Measurements from ENCODE around the gene SNAP91. TPM values are rescaled to one million over a fixed set of nuclear protein-coding genes. Genes with fewer than 3 reads are reported as not detected.
"Not testable (repeated sequence)": the region's sequence is repeated elsewhere in the genome, so short reads cannot be mapped to it uniquely, and the experiment has no call there.

Gene SNAP91
- total RNA-seq, 1 donor from 2014 or later, result 0.83 TPM

DNA sequence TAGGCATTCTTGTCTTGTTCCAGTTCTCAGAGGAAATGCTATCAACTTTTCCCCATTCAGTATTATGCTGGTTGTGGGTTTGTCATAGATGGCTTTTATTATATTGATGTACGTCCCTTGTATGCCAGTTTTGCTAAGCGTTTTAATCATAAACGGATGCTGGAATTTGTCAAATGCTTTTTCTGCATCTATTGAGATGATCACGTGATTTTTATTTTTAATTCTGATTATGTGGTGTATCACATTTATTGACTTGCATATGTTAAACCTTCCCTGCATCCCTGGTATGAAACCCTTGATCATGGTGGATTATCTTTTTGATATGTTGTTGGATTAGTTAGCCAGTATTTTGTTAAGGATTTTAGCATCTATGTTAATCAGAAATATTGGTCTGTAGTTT, 79.0 kb downstream of the SNAP91 start:
- DNase-seq (ENCODE audit: low spot score), result not testable (repeated sequence)

DNA sequence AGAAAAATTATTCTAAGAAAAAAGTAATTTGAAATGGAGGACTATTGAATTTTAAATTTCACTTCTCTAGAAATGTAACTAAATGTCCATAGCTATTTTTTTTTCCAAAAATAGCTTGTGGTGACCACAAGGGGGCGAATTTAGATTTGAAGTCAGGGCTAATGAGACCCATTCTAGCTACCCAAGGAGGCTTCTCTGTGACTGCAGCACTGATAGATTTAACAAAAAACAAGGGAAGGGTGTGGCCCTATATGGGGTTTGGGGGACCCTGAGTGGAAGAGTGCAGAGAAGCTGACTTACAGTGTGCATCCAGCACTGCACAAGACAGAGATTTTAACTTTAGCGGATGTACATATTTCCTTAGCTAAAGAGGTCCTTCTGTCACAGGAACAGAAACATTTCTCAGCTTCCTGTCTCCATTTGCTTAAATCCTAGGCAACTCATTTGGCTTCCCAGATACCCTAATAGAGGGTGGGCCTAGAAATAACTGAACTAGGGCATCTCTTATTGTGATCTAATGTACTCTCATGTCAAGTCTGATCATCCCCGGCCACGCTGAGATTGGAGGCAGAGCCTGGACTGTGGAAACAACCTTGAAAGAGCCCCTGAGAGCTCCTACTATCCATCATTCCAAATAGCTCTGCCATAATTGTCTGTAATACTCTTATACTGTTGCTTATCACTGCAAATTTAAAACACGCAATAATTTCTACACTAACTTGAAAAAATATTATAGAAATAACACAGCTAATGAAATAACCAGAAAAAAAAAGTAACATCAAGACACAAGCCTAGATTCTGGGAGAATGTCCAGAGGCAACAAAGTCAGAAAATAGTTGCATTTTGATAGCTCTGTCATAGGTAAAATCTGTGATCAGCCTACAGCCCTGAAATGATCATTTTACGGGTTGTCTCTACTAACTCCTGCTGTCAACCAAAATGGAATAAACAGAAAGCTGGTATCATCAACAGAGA, 93.6 kb downstream of the SNAP91 start:
- no peak for DNase-seq (ENCODE audit: low spot score)

DNA sequence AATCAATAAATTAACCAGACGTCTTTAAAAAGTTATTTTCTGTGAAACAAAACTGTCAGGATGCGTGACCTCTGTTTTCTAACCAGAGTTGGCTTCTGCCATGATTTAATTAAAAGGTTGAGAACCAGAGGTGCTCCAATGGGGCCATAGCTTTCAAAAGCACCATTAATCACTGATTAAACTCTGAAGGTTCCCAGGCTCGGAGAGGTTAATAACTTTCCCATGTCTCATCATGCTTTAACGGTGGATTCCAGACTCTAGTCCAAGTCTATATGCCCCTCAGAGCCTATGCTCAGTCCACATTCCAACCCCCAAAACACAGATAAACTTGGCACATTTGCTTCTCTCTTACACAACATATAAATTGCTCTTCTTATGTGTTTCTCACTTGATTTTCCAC, 95.5 kb downstream of the SNAP91 start:
- no peak for DNase-seq (ENCODE audit: low spot score)

DNA sequence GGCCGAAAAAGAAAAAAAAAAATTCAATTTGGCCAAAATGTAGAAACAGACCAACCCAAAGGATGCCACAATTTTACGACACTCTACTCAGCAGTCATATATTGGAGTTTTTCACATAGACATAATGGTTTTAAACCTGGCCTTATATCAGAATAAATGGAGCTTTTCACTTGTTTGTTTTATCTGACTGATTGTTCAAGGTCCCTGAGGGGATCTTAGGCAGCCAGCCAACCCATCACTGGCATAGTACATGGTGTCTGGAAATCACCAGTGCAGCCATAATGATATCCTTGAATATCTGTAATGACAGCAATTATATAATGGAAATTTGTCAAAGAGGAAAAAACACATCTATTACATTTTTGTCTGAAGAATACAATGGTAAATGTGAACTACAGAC, 99.7 kb downstream of the SNAP91 start:
- DNase-seq (ENCODE audit: low spot score), result no peak

DNA sequence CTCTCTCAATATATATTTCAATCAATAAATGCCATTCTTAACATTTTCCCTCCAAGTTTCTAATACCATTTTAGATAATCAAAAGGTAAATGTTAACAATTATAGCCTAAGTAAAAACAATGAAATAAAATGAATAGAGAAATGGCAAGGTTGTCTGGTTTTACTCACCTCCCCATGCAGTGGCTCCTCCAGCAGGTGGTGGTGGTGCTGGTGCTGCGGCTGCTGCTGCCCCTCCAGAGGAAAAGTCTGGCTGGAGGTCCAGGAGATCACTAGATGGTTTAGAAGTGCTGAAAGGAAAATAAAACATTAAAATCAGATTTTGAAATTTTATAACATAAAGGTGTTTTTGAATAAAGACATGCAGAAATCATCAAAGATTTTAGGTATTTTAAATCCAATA, 103.4 kb downstream of the SNAP91 start:
- no peak for DNase-seq (ENCODE audit: low spot score)

DNA sequence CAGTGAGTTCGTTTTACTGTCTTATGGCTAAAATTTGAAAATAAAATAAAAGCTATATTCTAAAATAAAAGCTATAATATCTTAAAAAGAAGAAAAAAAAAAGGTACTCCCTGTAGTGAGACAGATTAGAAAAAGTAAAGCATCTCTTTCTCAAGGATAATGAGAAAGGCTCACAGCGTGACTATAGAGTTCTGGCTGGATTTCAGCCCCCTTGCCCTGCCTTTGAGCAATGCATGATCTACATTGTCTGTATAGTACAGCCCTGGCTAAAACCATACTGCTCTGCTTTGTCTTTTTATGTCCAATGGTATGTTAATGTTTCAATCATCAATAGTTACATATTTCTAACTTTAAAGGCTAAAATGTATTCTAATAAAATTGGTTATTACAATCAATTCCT, 105.3 kb downstream of the SNAP91 start:
- DNase-seq (ENCODE audit: low spot score), result no peak

DNA sequence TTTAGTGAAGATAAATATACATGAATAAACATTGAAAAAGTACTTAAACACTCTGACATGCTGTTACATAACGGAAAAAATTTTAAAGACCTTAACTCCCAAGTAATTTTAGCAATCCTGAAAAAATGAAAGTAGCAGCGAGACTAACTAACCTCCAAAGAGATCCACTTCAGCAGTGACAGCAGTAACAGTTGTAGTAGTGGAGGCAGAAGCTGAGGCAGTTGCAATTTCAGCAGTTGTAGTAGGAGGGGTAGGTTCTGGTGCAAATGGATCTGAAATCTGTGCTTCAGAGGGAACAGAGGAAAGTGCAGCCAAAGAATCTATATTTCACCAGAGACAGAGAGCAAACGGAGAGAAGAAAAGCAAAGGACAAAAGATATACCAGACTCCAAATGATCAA, 107.8 kb downstream of the SNAP91 start:
- DNase-seq (ENCODE audit: low spot score), result no peak

DNA sequence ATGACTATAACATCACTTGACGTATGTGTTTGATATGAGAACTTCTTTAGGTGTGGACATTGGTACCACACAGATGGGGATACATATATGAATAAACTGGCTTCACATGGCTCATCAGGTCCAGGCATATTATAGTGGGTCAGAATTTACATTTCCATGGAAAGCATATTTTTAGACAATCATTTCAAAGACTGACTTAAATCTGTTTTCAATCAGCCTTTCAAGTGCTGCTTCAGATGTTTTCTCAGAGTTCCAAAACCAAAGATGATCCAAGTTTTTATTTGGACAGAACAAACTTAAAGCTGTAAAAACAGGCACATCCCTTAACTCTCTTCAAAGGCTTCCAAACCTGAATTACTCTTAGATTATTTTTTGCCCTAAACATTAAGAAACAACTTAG, 108.4 kb downstream of the SNAP91 start:
- DNase-seq (ENCODE audit: low spot score), result no peak

DNA sequence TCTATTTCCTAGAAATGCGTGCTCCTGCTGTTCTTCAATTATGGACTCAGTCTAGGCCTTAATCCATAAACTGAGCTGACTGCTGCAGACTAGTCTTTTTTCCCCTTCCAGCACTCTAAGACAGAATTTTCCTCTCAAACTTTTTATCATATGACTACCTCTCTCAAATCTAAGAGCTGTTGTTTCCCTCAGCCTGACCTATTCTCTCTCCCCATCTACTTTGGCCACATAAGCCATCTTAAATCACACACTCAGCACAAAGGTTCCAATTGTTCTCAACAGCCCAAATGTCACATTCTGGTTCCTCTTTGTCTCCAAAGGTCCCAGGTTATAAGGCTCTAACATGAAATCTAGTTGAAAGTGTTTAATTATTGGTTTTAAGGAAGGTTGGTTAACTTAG, 111.4 kb downstream of the SNAP91 start:
- DNase-seq (ENCODE audit: low spot score), result no peak

DNA sequence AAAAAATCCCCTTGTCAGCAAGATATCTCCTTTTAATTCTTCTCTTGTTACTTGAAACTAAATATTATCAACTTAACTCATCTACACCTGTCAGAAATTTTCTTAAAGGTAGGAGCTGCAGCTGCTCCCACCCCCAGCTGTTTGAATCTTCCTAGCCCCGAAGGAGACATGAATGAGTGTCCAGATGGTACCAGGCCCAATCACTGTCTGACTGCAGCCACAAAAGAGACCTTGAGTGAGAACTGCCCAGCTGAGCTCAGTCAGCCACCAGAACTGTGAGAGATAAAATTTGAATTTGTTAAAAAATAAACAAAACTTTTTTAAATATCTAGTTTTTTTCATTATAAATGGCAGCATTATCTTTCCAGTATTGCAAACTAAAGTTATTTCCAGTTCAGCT, 111.8 kb downstream of the SNAP91 start:
- DNase-seq (ENCODE audit: low spot score), result no peak

DNA sequence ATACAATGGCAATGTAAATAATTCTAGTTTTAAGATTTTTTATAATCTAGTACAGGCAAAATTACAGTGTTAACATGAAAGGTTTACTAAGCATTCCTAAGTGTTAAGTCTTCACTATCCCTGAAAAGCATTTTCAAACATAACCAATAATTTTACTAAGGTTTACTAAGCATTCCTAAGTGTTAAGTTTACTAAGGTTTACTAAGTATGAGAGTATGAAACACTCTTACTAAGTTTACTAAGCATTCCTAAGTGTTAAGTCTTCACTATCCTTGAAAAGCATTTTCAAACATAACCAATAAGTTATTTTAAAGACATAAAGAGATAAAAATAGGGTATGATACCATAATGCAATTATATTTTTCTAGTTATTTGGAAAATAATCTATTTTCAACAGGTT, 114.0 kb downstream of the SNAP91 start:
- no peak for DNase-seq (ENCODE audit: low spot score)

DNA sequence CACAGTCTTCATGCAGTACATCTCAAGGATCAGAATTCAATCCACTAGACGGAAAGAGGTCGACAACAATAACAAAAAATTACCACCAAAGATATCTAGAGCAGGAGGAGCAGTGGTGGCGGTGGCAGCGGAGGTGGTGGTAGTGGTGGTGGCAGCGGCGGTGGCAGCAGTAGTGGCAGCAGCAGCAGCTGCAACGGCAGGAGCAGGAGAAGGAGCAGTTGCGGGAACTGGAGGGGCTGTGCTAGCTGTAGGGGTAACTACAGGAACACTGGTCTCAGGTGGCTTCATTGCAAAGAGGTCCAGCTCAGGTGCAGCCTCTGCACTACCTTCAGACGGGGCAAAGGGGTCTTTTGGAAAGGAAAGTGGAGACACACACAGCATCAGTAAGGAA, 115.5 kb downstream of the SNAP91 start:
- DNase-seq (ENCODE audit: low spot score), result no peak

DNA sequence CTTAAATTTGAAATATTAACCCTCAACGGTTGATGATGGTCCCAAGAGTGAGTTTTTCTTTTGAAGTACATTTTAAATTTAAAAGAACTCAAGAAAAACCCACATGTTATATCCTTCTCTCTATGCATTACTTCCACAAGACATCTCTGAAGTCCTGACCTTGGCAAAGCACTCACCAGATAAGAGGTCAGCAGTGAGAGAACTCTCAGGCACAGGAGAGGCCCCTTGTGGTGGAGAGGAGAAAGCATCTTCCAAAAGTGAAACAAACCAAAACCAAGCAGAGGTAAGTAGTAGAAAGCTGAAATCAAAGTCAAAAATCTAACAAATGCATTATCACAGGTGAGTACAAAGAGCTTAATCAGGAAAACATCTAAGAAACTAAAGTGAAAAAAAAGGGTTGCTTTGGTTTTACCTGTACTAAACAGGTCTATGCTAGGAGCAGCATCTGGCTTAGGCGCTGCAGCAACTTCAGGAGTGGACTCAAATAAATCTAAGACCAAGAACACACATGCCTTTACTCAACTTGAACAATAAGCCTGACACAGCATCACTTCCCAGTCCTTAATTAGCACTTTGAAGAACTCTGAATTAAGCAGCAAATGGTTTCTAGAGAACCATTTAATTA, 116.0 kb downstream of the SNAP91 start:
- no peak for DNase-seq (ENCODE audit: low spot score)

DNA sequence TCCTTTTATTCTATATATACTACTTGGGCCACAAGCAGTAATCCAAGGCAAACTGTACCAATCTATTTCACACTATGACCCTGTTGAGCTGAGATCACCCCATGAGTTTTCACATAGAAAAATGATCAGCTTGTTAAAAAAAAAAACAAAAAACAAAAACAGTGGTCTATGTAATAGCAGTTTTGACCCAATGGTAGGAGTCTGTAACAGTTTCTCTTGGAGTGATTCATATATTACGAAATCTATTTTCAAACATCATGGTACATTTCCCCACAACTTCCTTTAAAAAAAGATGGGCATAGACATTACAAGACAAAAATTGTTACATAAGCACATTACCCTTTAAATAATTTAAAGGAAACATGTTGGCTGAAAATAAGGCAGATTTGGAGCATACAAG, 118.5 kb downstream of the SNAP91 start:
- no peak for DNase-seq (ENCODE audit: low spot score)

DNA sequence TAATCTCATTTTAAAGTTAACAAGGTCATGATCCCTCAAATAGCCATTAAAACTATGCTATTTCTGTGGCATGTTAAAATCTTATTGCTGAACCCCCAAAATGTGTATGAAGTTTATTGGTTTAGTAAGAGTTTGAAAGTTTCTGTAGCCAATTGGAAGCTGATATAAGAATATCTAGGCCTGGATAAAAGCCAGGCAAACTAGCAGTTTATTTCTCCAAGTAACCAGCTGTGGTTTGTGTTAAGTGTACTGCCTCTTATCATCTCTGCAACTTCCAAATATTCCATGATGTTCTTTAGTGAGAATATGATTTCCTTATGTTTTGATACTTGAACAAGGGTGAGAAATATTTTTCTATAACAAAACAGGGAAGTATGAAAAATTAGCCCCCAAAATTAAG, 119.8 kb downstream of the SNAP91 start:
- no peak for DNase-seq (ENCODE audit: low spot score)

DNA sequence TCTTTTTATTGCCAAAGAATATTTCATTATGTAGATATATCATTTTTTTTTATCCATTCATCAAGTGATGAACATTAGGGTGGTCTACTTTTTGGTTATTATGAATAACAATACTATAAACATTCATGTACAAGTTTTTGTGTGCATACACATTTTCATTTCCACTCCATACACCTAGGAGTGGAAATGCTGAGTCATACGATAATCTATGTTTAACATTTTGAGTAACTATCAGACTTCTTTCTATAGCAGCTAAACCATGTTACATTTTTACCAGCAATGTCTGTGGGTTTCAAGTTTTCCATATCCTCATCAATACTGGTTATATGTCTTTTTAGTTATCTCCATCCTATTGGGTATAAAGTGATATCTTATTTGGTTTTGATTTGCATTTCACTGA, 130.8 kb downstream of the SNAP91 start:
- no peak for DNase-seq (ENCODE audit: low spot score)

DNA sequence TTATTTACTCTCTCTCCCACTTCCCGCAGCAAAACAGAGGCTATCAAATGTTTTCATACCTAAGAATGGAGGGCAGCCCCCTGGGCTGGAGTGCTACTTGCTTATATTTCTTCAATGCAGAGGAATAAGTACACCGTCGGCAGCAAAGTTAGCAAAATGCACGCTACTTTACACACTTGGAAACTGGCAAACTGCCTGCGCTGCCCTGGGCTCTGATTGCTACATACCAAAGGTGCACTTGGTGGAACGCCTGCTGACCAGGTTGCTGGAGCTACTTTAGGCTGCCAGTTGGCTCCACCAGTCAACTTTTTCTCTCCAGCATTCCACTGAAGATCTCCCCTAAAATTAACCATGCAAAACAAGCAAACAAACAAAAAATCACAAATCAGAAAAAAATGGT, 134.1 kb downstream of the SNAP91 start:
- no peak for DNase-seq (ENCODE audit: low spot score)

DNA sequence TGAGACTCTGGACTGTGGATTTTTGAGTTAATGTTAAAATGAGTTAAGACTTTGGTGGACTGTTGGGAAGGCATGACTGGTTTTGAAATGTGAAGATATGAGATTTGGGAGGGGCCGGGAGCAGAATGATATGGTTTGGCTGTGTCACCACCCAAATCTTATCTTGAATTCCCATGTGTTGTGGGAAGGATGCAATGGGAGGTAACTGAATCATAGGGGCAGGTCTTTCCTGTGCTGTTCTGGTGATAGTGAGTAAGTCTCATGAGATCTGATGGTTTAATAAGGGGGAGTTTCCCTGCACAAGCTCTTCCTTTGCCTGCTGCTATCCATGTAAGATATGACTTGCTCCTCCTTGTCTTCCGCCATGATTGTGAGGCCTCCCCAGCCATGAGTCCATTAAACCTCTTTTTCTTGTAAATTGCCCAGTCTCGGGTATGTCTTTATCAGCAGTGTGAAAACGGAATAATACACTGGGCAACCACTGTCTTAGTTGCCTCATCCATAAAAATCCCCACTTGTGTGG, 137.2 kb downstream of the SNAP91 start:
- not testable (repeated sequence) for DNase-seq (ENCODE audit: low spot score)

DNA sequence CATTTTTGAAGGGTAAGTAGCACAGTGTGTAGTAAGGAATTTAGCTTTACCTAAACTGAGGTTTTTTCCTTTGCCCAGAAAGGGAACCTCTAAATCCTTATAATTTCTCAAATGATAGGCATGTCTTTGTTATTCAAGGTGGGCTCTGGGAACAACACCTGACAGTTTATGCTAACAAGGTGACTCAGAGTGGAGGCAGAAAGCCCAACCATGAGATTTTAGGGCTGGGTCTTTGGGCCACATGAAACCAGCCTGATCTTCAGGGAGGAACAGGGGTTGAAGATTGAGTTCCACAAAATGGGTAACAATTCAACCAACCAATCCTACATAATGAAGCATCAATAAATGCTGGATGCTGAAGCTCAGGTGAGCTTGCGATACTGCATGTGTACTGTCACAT, 149.9 kb downstream of the SNAP91 start:
- no peak for DNase-seq (ENCODE audit: low spot score)

DNA sequence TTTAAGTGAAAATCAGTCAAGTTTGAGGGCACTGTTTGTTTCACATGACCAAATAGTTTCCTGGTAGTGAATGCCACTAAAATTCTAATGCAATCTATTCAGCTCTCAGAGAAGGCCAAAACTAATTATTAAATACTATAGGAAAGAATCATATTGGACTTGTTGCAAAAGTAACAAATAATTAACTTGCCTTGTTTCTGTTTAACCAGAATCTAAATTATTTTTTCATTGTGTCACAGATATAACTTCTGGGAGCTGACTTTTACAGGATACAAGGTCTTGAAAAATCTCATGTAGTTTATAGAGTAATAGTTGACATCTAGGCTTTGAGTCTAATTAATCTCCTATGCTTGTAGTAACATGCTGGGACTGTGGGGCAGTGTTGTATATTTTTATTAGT, 152.0 kb downstream of the SNAP91 start:
- no peak for DNase-seq (ENCODE audit: low spot score)

DNA sequence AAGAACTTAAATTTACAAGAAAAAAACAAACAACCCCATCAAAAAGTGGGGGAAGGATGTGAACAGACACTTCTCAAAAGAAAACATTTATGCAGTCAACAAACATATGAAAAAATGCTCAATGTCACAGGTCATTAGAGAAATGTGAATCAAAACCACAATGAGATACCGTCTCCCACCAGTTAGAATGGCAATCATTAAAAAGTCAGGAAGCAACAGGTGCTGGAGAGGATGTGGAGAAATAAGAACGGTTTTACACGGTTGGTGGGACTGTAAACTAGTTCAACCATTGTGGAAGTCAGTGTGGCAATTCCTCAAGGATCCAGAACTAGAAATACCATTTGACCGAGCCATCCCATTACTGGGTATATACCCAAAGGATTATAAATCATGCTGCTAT, 157.2 kb downstream of the SNAP91 start:
- DNase-seq (ENCODE audit: low spot score), result not testable (repeated sequence)

DNA sequence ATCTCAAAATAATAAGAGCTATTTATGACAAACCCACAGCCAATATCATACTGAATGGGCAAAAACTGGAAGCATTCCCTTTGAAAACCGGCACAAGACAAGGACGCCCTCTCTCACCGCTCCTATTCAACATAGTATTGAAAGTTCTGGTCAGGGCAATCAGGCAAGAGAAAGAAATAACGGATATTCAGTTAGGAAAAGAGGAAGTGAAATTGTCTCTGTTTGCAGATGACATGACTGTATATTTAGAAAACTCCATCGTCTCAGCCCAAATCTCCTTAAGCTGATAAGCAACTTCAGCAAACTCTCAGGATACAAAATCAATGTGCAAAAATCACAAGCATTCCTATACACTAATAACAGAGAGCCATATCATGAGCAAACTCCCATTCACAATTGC, 158.4 kb downstream of the SNAP91 start:
- not testable (repeated sequence) for DNase-seq (ENCODE audit: low spot score)

DNA sequence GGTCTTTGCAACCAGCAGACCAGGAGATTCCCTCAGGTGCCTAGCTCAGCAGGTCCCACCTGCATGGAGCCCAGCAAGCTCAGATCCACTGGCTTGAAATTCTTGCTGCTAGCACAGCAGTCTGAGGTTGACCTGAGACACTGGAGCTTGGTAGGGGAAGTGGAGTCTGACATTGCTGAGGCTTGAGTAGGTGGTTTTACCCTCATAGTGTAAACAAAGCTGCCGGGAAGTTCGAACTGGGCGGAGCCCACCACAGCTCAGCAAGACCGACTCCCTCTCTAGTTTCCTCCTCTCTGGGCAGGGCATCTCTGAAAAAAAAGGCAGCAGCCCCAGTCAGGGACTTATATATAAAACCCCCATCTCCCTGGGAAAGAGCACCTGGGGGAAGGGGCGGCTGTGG, 162.3 kb downstream of the SNAP91 start:
- DNase-seq (ENCODE audit: low spot score), result no peak

All from ureter (tissue), 1 donor.